Measurements from ENCODE around the gene PCDHGA4. TPM values are rescaled to one million over a fixed set of nuclear protein-coding genes. Genes with fewer than 3 reads are reported as not detected.

PCDHGA4 gene
- polyA plus RNA-seq, 2 of the 4 experiments (the other 2 are of a cell fraction), result 0.13 to 0.48 TPM

- no peak for FAIRE-seq
- CTCF ChIA-PET, result interaction anchor here (0.9 to 1.3 kb wide), 2 partner anchors 10 to 204 kb away, joined by 4 to 5 read pairs; partner anchors contain the start of gene PCDHGB1
Measured at GRCh38 chr5:141359790-141360426, 5.1 kb downstream of the PCDHGA4 start, which contains the start of gene PCDHGB2. Gene PCDHGB2 (plus strand): TSS chr5:141359994. CDS start chr5:141360136, 142 bp downstream.

GRCh38 chr5:141360685-141361084 lies 5.9 kb downstream of the PCDHGA4 start:
- ATAC-seq, result no peak
- Histone ChIP-seq H3K4me2 (no peak overlapping the region), H3K4me3 (no peak overlapping the region), H3K9me3 (peaks cover 69% of the 10 kb centered on the region), H3K4me1 (no peaks in the 10 kb centered on the region), H3K27ac (no peak overlapping the region)
- ChIA-PET CTCF (interaction anchor here (1.3 kb wide), 1 partner anchor 10 kb away, joined by 4 read pairs; the partner anchor contains the start of gene PCDHGB1), POLR2A (no interaction called here)
- 53% methylated on average over 15 of the region's 15 CpGs for WGBS (ENCODE audit: missing lambda C conversion rate)
- no peak for DNase-seq (ENCODE audit: low read depth in 1 of 2, low spot score in 1 of 2)
- no peak for FAIRE-seq
- no peak for TF ChIP-seq CEBPB (IDR thresholded peaks at IDR 0.05)
- no peak for TF ChIP-seq ZSCAN20 (CRISPR knock-in tag; IDR thresholded peaks at IDR 0.05)
- TF ChIP-seq TFCP2L1 (CRISPR knock-in tag; IDR thresholded peaks at IDR 0.05), result no peak
- no peak for TF ChIP-seq KDM1A (IDR thresholded peaks at IDR 0.05; ENCODE audit: low read depth)
- no peak for TF ChIP-seq POLR2A (IDR thresholded peaks at IDR 0.05; ENCODE audit: low read length)
- no peak for TF ChIP-seq CHD2 (IDR thresholded peaks at IDR 0.05; ENCODE audit: low read length, partially characterized antibody)
- no peak for TF ChIP-seq FOSB (CRISPR knock-in tag; IDR thresholded peaks at IDR 0.05)
- no peak for TF ChIP-seq GATA3 (IDR thresholded peaks at IDR 0.05; ENCODE audit: borderline replicate concordance)
- no peak for TF ChIP-seq TP53 (CRISPR knock-in tag; IDR thresholded peaks at IDR 0.05)
- no peak for TF ChIP-seq MAFK (IDR thresholded peaks at IDR 0.05; ENCODE audit: partially characterized antibody)
- no peak for TF ChIP-seq HES2 (IDR thresholded peaks at IDR 0.05)
- TF ChIP-seq ZFP36 (IDR thresholded peaks at IDR 0.05; ENCODE audit: borderline replicate concordance, partially characterized antibody), result no peak
- TF ChIP-seq CBX2 (IDR thresholded peaks at IDR 0.05; ENCODE audit: borderline replicate concordance, low read depth), result no peak
- no peak for TF ChIP-seq BCL3 (IDR thresholded peaks at IDR 0.05)
- TF ChIP-seq PBX3 (IDR thresholded peaks at IDR 0.05), result no peak

More at GRCh38 chr5:141359790-141360426, 5.1 kb downstream of the PCDHGA4 start, which contains the start of gene PCDHGB2:
- Histone ChIP-seq H3K4me2 (no peak within 1 kb of the TSS), H3K9me3 (peaks cover 65% of the 10 kb centered on the region), H3K4me3 (no peak within 1 kb of the TSS), H3K4me1 (no peaks in the 10 kb centered on the region), H3K27ac (no peak within 1 kb of the TSS)
- DNase-seq (ENCODE audit: low read depth in 1 of 2, low spot score in 1 of 2), result no peak
- no peak for ATAC-seq
- POLR2A ChIA-PET, result no interaction called here
- TF ChIP-seq EHF (CRISPR knock-in tag; IDR thresholded peaks at IDR 0.05) (no peak), RAD21 (conservative IDR thresholded peaks at IDR 0.05 in 1 of 2, IDR thresholded peaks at IDR 0.05 in 1 of 2) (peak in 1 of 2 experiments; percentile 14; a peak in 1 of 5 replicates)
- WGBS (ENCODE audit: missing lambda C conversion rate), result 67% methylated on average over 24 of the region's 24 CpGs

GRCh38 chr5:141362719-141363118 lies 7.9 kb downstream of the PCDHGA4 start:
- no peak for FAIRE-seq

More at GRCh38 chr5:141362719-141363118, 7.9 kb downstream of the PCDHGA4 start:
- Histone ChIP-seq H3K4me1 (no peaks in the 10 kb centered on the region), H3K27ac (no peak overlapping the region), H3K9me3 (peaks cover 66% of the 10 kb centered on the region), H3K4me3 (no peak overlapping the region), H3K4me2 (no peak overlapping the region)
- CTCF ChIA-PET, result interaction anchor here (1.1 to 1.2 kb wide), 2 partner anchors 15 to 201 kb away, joined by 3 read pairs; no protein-coding TSS in a partner anchor
- ATAC-seq, result no peak
- POLR2A ChIA-PET, result no interaction called here
- no peak for DNase-seq (ENCODE audit: low read depth in 1 of 2, low spot score in 1 of 2)
- TF ChIP-seq MAFK (IDR thresholded peaks at IDR 0.05; ENCODE audit: partially characterized antibody), result no peak
- TF ChIP-seq BCL3 (IDR thresholded peaks at IDR 0.05), result no peak
- no peak for TF ChIP-seq PBX3 (IDR thresholded peaks at IDR 0.05)
- TF ChIP-seq BHLHE40 (IDR thresholded peaks at IDR 0.05; ENCODE audit: low read depth, low read length), result no peak
- TF ChIP-seq HEYL (CRISPR knock-in tag; IDR thresholded peaks at IDR 0.05), result no peak
- TF ChIP-seq HOXA7 (CRISPR knock-in tag; IDR thresholded peaks at IDR 0.05), result no peak
- TF ChIP-seq SMC3 (IDR thresholded peaks at IDR 0.05), result no peak
